Stimulated activated CD8-positive, alpha-beta memory T cell treated with anti-CD3 and anti-CD28 coated beads, Interleukin-7, amount 100 ng/mL, for 1 hour (primary cell): ENCODE measurements around the gene FOCAD.

ENCODE experiments used
- DNase-seq, 2 donors: peaks; one replicate each; pipeline ENCODE4 v3.0.0-alpha.2; 2020; ENCODE audit warnings: low read depth in 2 of 2

Gene FOCAD

DNA sequence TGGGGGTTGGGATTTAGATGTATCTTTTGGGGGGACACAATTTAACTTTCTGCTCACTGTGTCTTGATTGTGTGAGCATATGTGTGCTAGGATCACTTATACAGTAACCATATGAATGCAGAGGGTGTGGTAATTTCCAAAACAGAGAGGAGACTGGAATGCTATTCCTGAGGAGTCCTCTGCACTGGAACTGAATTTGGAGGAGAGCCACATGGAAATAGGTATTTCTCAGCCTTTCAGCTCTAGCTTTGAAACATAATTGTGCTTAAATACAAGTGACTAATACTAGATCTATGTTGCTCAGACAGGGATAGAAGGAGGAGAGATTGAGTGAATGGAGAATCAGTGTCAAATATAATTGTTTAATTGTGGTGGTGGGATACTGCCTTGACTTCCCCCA is 45.5 kb downstream of the FOCAD start:
- no peak for DNase-seq

DNA sequence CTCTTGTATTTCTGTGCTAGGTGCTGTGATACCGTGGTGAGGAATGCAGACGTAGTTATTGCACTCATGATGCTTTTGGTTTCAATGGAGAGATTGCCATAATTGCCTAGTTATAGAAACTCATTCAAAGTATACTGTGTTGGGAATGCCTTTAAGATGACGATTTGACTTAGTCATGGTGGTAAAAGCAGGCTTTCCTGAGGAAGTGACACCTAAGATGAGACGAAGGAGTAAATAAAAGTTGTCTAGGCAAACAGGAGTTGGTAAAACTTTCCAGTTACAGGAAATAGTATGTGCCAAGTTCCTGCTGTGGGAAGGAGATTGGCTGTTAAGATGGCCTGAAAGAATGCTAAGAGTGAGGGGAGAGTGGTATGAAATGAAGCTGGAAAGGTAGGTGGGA is 48.1 kb downstream of the FOCAD start:
- DNase-seq: no peak

DNA sequence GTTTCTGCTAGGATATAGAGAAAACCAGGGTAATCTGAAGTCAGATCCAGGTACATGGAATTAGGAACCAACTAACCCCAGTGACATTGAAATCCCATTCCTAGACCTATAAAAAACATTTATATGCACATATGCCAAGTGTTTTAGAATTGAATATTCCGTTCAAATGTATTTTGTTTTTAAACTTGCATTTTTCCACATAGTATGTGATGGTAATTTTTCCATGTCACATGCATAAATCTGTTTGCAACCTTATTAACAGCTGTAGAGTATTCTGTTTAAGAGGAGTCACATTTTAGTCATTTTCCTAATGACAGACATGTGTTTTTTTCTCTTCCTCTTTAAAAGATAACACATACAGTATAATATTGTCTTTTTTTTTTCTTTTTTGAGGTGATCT is 50.2 kb downstream of the FOCAD start:
- no peak for DNase-seq

DNA sequence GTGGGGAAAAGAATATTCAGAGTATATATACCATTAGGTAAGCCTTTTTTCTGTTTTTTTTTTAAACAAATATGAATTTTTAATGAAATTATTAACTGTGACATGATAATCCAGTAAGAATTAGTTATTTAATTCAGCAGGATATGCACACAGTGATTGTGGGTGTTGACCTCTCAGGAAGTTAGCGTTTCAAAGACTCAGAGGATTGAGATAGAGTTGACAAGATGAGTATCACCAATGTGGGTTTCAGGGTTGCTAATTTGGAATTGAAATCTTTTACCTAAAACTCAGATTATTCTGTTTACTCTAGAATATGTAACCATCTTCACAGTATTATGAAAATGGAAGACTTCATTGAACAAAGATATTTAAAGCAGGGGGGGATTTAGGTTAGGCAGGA is 56.2 kb downstream of the FOCAD start:
- no peak for DNase-seq

DNA sequence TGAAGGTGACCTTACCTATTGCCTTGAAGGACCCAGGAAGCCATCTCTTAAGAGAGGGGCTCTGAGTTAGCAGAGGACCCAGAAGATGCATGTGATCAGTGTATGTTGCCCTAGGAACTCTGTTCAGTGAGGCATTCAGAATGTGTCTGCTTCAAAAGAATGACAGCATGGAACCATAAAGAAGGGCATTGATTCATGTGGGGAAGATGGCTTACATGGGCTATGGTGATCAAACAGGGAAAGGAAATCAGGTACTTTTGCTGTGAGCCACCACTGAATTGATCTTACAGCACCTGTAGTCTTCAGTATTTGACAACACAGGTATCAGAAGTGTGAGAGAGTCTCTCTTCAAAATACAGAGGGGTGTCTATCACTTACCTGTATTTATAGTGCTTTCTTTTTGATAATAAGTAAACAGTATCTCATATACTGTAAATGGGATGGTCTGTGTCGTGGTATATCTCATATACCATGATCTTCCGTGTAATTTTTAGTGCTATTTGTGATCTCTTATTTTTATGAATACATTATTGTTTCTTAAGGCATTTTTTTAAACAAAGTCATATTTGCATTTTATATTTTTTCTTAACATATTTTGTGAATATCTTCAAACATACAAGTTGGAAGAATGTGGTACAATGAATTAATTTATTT is 57.0 kb downstream of the FOCAD start:
- no peak for DNase-seq

DNA sequence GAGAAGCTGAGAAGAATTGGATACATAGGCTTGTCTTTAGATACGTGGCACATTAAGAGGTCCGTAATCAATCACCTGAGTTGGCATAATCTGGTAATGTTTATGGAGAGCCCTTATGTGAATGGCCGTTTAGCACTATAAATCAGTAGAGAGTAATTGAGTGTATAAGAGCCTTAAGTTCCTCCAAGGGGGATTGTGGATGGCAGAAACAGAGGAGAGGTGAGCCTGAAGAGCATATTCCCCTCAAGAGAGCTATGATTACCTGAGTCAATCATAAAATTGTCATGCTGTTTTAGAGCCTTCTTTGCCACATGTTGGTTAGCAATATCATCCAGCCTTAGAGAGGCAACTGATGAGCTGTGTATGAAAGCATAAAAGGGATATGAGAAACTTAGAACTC is 58.8 kb downstream of the FOCAD start:
- no peak for DNase-seq

DNA sequence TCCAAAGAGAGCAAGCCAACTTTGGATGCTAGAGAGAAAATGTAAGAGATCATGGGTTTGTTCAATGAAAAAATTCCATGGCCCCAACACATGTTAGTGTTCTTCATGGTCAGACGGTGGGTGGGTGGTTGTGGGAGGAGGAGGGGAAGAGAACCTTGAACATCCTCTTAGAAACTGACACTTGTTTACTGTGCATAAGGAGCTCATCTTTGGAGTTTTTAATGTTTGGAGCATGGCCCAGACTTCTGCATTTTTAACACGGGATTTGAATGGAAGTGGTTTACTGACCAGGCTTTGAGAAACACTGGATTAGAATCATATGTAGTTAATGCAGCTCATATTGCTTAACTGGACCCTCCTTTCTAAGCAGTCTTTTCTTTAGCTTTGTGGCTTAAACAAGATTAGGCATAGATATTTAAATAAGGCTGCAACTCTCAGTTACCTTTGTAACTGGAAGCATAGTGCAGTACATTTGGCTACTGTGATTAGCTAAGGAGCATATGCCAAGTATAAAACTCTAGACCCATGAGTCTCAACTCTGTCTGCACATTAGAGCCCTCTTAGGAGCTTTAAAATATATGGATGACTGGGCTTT is 60.1 kb downstream of the FOCAD start:
- no peak for DNase-seq

DNA sequence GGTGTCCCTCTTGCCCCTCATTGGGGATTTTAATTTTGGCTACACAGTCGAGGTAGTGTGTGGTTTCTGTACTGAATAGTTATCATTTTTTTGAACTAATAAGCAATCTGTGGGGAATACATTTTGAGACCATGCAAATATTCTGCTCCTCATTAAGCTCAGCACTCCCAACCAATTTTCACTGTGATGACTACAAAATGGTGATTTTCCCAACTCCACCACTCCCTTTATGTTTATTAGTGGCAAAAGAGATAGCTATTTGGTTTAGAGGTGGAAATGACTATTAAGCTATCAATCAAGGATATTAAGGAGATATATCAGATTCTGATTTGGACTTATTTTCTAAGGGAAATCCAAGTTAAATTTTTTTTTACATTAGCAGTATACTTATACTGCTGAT is 62.9 kb downstream of the FOCAD start:
- no peak for DNase-seq

GRCh38 chr9:20749496-20750198 is 65.6 kb downstream of the FOCAD start:
- DNase-seq: no peak

DNA sequence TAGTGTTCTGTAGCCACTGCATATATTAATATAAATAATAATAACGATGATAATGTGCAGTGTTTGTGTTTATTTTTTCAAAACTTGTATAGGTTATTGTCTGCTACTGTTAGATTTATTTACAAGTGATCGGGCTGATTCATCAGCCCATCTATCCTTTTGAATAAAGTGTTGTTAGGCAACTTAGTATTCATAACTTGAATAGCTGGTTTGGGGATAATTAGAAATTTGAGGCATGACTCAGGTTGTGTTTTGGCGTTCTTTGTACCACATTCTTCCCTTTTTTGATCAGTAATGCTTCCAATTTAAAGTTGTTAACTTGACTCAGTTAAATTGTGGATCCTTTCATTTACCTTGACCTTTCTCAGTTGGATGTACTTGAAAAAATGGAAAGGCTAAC is 69.7 kb downstream of the FOCAD start:
- DNase-seq: no peak

DNA sequence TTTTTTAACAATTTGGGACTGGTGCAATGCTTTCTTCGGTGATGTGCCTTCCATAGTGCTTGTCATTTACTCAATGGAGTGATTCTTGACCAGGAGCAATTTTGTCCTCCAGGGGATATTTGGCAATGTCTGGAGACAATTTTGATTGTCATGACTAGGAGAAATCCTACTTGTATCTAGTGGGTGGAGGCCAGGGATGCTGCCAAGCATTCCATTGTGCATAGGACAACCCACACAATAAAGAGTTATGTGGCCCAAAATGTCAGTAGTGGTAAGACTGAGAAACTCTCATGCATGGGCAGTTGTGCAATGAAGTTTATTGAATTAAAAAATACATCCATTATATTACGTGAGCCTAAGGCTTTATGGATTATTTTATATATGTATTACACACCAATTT is 70.5 kb downstream of the FOCAD start:
- DNase-seq: no peak

DNA sequence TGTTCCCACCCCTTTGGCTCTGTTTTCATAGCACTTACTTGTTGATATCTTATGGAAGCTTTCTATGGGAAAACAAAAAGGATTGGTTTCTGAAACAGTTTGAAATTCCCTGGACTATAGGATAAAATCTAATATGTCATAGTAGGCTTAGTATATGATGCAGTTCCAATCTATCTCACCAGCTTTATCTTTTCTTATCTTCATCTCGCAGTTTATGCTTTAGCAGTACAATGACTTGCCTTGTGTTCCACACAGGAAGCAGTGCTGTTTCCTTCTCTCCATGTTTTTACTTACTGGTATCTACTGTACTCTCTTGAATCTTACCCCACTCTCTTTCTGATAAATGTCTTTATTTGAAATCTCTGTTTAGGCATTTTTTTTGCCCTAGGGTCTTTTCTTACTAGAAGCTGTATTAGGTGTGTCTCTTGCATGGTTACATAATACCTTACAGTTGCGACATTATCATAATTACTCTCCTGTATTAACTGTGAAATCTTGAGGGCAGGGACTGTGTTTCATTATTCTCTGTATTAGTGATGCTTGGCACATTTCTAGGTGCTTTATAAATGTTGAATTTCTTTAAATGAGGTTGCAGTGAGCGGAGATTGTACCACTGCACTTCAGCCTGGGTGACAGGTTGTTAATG is 76.3 kb downstream of the FOCAD start:
- DNase-seq: no peak

DNA sequence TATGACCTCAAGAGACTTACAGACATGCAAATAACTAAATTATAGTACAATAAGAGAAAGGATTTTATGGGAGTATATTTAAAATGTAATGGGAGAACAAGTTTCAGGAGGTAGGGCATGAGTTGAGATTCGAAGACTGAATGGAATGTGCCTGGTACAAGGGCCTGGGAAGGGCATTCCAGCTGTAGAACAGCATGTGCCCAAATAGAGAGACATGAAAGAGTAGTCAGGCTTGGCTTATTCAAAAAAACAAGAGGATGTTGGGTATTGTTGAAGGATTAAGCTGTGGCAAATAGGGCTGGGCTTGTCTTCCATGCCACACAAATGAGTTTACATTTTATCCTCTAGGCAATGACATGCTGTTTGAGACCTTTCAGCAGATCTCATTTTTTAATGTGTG is 86.9 kb downstream of the FOCAD start:
- DNase-seq: no peak

DNA sequence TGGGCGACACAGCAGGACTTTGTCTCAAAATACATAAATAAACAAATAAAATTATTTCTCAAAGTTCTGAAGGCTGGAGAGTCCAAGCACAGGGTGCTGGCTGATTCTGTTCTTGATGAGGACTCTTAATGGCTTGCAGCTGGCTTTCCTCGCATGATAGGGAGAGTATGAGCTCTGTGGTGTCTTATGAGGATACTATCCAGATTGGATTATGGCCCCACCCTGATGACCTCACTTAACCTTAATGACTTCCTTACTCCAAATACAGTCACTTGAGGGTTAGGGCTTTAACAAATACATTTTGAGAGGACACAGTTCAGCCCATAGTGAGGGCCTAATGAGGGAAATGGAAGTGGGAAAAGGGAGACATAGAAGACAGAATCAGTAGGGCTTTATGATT is 87.7 kb downstream of the FOCAD start:
- DNase-seq: no peak

- no peak for DNase-seq
These were observed 91.6 kb downstream of the FOCAD start for GRCh38 chr9:20775683-20776082.

- DNase-seq: no peak
These were observed 97.0 kb downstream of the FOCAD start for GRCh38 chr9:20781092-20781491.

GRCh38 chr9:20782289-20782688 is 98.2 kb downstream of the FOCAD start:
- DNase-seq: no peak

- no peak for DNase-seq
These were observed 99.3 kb downstream of the FOCAD start for GRCh38 chr9:20783057-20784038.

DNA sequence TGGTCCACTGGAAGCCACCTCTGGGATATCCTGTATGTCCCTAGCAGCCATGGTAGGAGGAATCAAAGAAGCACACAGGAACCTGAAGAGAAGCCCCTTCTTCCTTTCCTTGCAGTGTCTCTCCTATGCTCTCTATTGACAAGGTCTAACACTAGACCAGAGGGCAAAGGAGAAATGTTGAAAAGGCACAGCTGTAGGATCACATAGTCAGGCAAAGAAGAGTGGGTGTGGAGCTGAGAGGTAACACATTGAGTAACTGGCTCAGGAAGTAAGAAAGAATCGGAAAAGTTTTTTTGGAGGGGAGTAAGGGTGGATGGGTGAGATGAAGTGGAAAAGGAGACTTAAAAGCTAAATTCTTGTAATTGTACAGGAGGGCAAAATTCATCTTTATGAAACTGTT is 100.1 kb downstream of the FOCAD start:
- no peak for DNase-seq

DNA sequence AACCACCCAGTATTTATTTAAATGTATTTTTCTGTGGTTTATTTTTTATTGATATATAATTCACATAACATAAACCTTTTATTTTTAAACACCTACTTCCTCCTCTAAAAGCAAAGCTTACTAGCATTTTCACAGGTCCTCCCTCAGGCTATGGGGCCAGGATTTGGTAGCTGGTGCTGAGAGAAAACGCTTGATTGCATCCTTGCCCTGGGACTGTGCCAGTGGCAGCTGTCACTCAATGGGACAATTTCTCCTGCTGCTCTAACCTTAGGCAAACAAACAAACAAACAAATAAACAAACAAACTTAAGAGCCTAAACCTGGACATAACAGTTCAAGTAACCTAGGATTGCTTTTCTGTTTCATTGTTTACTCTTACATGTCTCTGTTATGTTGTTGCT is 102.7 kb downstream of the FOCAD start:
- no peak for DNase-seq

GRCh38 chr9:20788526-20789451 is 104.7 kb downstream of the FOCAD start:
- no peak for DNase-seq
